ENCODE data around the gene ARID3B. TPM values are rescaled to one million over a fixed set of nuclear protein-coding genes. Genes with fewer than 3 reads are reported as not detected.

Gene ARID3B
- total and polyA plus RNA-seq, 5 donors from 2014 or later: 9.7 to 63.5 (median 11.1) TPM

DNA sequence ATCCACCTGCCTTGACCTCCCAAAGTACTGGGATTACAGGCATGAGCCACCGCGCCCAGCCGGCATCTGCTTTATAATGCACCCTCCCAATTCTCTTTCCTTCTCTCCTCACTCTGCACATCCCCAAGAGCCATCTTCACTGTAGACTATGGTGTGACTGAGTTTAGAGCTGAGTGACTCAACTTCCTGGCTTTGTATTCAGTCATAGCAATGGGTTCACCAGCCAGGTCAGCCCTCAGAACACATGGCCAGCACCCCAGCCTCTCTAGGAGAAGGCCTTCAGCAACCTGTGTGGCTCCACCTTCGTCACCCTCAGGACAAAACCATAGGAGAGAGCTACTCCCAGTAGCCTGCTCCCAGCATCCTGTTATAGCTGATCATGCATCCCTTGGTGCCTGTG, 33.0 kb downstream of the ARID3B start:
- Histone ChIP-seq H3K27ac (ENCODE audit: insufficient read depth, low read length, poor library complexity, severe bottlenecking) (no peak overlapping the region), H3K9me3 (ENCODE audit: control insufficient read depth in 2 of 2, low read length in 2 of 2) (no peaks in the 10 kb centered on the region), H3K36me3 (ENCODE audit: control insufficient read depth, insufficient read depth, low read length) (peaks cover 90% of the 10 kb centered on the region), H3K4me3 (ENCODE audit: low read depth, low read length) (no peak overlapping the region), H3K4me1 (ENCODE audit: control insufficient read depth, insufficient read depth, low read length, poor library complexity, severe bottlenecking) (no peaks in the 10 kb centered on the region), H3K27me3 (ENCODE audit: control insufficient read depth, insufficient read depth, low read length) (no peaks in the 10 kb centered on the region)
- Mint-ChIP-seq H3K27me3 (no peaks in the 10 kb centered on the region), H3K4me3 (no peak overlapping the region), H3K36me3 (peaks cover 37% of the 10 kb centered on the region), H3K9me3 (no peaks in the 10 kb centered on the region), H3K4me1 (peaks cover 0 to 7% (median 2%) of the 10 kb centered on the region in 4 donors), H3K27ac (peak overlapping the region in 1 of 3 donors; percentile 48)
- ATAC-seq (ENCODE audit: low read depth in 2 of 2) (no peak), DNase-seq (no peak)

DNA sequence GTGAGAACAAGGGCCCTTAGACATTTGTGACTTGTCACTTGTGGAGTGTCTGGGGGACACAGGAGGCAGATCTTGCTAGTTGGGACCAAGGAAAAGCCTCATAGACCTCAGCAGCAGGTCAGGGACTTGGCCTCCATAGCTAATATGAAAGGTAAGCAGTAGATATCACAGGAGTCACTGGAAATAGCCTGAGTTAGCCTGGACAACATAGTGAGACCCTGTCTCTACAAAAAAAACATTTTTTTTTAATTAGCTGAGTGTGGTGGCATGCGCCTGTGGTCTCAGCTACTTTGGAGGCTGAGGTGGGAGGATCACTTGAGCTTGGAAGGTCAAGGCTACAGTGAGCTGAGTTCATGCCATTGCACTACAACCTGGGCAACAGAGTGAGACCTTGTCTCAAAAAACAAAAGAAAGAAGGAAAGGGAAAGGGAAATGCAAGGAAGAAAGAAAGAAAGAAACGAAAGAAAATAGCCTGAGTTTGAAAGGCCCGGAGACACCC, 37.5 kb downstream of the ARID3B start:
- Histone ChIP-seq H3K27me3 (ENCODE audit: control insufficient read depth, insufficient read depth, low read length) (no peaks in the 10 kb centered on the region), H3K27ac (ENCODE audit: insufficient read depth, low read length, poor library complexity, severe bottlenecking) (no peak overlapping the region), H3K4me3 (ENCODE audit: low read depth, low read length) (no peak overlapping the region), H3K36me3 (ENCODE audit: control insufficient read depth, insufficient read depth, low read length) (peaks cover 86% of the 10 kb centered on the region), H3K4me1 (ENCODE audit: control insufficient read depth, insufficient read depth, low read length, poor library complexity, severe bottlenecking) (no peaks in the 10 kb centered on the region), H3K9me3 (ENCODE audit: control insufficient read depth in 2 of 2, low read length in 2 of 2) (no peaks in the 10 kb centered on the region)
- peaks cover 25% of the 10 kb centered on the region for H3K36me3 Mint-ChIP-seq
- no peaks in the 10 kb centered on the region for H3K27me3 Mint-ChIP-seq
- H3K9me3 Mint-ChIP-seq: no peaks in the 10 kb centered on the region
- H3K4me1 Mint-ChIP-seq: peaks cover 0 to 7% (median 0%) of the 10 kb centered on the region in 4 donors
- H3K4me3 Mint-ChIP-seq: no peak overlapping the region
- DNase-seq (no peak), ATAC-seq (ENCODE audit: low read depth in 2 of 2) (no peak)
- no peak overlapping the region for H3K27ac Mint-ChIP-seq

DNA sequence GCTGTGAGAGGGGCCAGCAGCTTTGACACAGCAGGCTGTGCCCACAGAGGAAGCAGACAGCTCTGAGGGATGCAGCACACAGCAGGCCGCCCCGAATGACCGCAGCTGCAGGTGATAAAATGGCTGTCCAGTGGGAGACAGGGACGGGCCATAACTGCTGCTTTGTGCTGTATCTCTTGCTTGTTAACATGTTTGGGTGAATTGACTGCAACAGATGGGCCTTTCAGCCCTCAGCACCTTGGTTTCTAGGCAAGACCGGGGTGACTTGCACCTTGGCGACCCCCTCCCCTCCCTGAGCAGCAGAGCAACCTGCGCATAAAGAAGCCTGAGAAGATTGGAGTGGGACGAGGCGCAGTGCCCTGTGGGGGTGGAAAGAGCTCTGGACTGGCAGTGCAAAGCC, 38.0 kb downstream of the ARID3B start:
- DNase-seq (no peak), ATAC-seq (ENCODE audit: low read depth in 2 of 2) (no peak)
- no peak overlapping the region for H3K27ac ChIP-seq (ENCODE audit: insufficient read depth, low read length, poor library complexity, severe bottlenecking)
- no peak overlapping the region for H3K4me3 Mint-ChIP-seq
- H3K9me3 Mint-ChIP-seq: no peaks in the 10 kb centered on the region
- no peak overlapping the region for H3K4me3 ChIP-seq (ENCODE audit: low read depth, low read length)
- H3K36me3 ChIP-seq (ENCODE audit: control insufficient read depth, insufficient read depth, low read length): peaks cover 88% of the 10 kb centered on the region
- peaks cover 0 to 7% (median 2%) of the 10 kb centered on the region in 4 donors for H3K4me1 Mint-ChIP-seq
- no peak overlapping the region for H3K27ac Mint-ChIP-seq
- H3K27me3 ChIP-seq (ENCODE audit: control insufficient read depth, insufficient read depth, low read length): no peaks in the 10 kb centered on the region
- H3K4me1 ChIP-seq (ENCODE audit: control insufficient read depth, insufficient read depth, low read length, poor library complexity, severe bottlenecking): no peaks in the 10 kb centered on the region
- no peaks in the 10 kb centered on the region for H3K9me3 ChIP-seq (ENCODE audit: control insufficient read depth in 2 of 2, low read length in 2 of 2)
- peaks cover 27% of the 10 kb centered on the region for H3K36me3 Mint-ChIP-seq
- no peaks in the 10 kb centered on the region for H3K27me3 Mint-ChIP-seq

DNA sequence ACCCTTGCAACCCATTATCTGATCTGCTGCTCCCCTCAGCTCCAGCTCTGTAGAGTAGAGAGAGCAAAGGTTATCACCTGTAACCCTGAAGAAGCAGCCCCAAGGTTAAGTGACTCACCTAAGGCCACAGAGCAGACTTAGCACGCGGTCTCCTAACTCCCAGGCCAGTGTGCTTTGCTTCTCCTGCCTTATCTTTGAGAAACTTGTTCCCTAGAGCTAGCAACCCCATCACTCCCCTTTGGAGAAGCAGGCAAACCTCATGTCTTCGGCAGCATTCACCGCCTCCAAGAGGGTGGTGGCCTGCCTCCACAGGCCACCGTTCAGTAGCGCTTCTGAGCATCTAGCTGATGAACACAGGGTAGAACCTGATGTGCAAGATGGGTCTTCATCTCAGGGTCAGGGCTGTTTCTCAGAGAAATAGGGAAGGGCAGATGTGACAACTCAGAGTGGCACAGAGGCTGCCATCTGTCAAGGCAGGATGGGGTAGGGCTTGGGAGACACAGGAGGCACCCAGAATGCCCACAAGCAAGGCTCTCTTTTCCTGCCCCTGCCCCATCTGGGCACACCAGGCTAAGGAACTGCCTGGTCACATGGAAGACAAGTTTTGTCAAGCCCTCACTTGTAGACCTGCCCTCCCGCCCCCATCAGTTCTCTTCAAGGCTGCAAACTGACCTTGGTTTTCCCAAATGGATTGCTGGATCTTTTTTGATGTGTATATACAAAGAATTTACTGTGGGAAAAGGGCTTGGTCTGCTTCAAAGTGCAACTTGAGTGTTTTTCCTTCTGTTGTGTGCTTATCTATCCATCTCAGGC, 39.7 kb downstream of the ARID3B start:
- peaks cover 20% of the 10 kb centered on the region for H3K36me3 Mint-ChIP-seq
- H3K4me3 Mint-ChIP-seq: no peak overlapping the region
- Histone ChIP-seq H3K36me3 (ENCODE audit: control insufficient read depth, insufficient read depth, low read length) (peaks cover 91% of the 10 kb centered on the region), H3K27me3 (ENCODE audit: control insufficient read depth, insufficient read depth, low read length) (no peaks in the 10 kb centered on the region), H3K9me3 (ENCODE audit: control insufficient read depth in 2 of 2, low read length in 2 of 2) (no peaks in the 10 kb centered on the region), H3K4me3 (ENCODE audit: low read depth, low read length) (no peak overlapping the region), H3K4me1 (ENCODE audit: control insufficient read depth, insufficient read depth, low read length, poor library complexity, severe bottlenecking) (no peaks in the 10 kb centered on the region), H3K27ac (ENCODE audit: insufficient read depth, low read length, poor library complexity, severe bottlenecking) (no peak overlapping the region)
- H3K9me3 Mint-ChIP-seq: no peaks in the 10 kb centered on the region
- H3K27me3 Mint-ChIP-seq: no peaks in the 10 kb centered on the region
- peaks cover 0 to 3% (median 2%) of the 10 kb centered on the region in 4 donors for H3K4me1 Mint-ChIP-seq
- no peak for ATAC-seq (ENCODE audit: low read depth in 2 of 2)
- peak overlapping the region in 2 of 3 donors; percentile 26 to 51 for H3K27ac Mint-ChIP-seq
- no peak for DNase-seq

DNA sequence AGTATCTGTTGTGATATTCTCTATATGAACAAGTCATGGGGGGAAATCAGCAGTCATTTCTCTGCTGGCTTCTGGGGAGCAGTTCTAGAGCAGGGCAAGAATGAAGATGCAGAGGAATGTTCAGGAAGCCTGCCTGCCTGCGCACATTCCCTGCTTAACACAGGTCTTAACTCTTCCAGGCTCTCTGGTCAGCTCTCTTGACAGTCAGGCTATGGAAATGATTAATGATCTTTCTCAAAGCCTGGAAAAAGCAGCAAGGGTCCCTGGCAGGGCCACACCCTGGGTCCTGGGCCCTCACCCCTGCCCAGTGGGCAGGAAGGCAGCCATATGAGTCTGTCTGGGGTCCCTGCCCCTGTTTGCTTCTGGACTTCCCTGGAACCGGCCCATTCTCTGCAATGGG, 43.2 kb downstream of the ARID3B start:
- Histone ChIP-seq H3K4me3 (ENCODE audit: low read depth, low read length) (no peak overlapping the region), H3K36me3 (ENCODE audit: control insufficient read depth, insufficient read depth, low read length) (peaks cover 83% of the 10 kb centered on the region), H3K4me1 (ENCODE audit: control insufficient read depth, insufficient read depth, low read length, poor library complexity, severe bottlenecking) (no peaks in the 10 kb centered on the region), H3K9me3 (ENCODE audit: control insufficient read depth in 2 of 2, low read length in 2 of 2) (no peaks in the 10 kb centered on the region), H3K27me3 (ENCODE audit: control insufficient read depth, insufficient read depth, low read length) (no peaks in the 10 kb centered on the region), H3K27ac (ENCODE audit: insufficient read depth, low read length, poor library complexity, severe bottlenecking) (no peak overlapping the region)
- no peak for DNase-seq
- Mint-ChIP-seq H3K4me3 (no peak overlapping the region), H3K27me3 (no peaks in the 10 kb centered on the region), H3K27ac (peak overlapping the region in 2 of 3 donors; percentile 42 to 43), H3K36me3 (peaks cover 22% of the 10 kb centered on the region), H3K4me1 (peaks cover 0 to 2% (median under 1%) of the 10 kb centered on the region in 4 donors), H3K9me3 (no peaks in the 10 kb centered on the region)
- ATAC-seq (ENCODE audit: low read depth in 2 of 2): no peak

DNA sequence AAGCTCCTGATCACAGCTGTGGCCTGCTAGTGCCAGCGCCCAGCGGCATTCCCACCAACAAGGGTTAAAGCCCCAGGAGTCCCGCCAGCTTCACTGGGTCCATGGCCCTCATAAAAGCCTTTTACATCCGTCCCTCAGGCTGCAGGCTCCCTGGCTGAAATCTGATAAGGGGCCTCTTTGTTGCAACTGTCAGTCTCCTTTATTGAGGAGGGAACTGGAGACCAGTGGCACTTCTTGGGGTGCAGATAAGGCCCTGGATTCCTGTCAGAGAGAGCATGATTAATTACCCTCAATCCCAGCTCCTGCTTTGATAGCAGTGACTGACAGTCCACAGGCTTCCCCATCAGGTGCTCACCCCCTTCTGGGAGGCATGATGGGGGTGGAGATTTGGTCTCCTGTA, 43.8 kb downstream of the ARID3B start:
- Mint-ChIP-seq H3K27me3 (no peaks in the 10 kb centered on the region), H3K27ac (no peak overlapping the region), H3K36me3 (peaks cover 22% of the 10 kb centered on the region), H3K4me1 (peaks cover 0 to 2% (median under 1%) of the 10 kb centered on the region in 4 donors), H3K4me3 (no peak overlapping the region), H3K9me3 (no peaks in the 10 kb centered on the region)
- H3K27me3 ChIP-seq (ENCODE audit: control insufficient read depth, insufficient read depth, low read length): no peaks in the 10 kb centered on the region
- no peaks in the 10 kb centered on the region for H3K4me1 ChIP-seq (ENCODE audit: control insufficient read depth, insufficient read depth, low read length, poor library complexity, severe bottlenecking)
- DNase-seq (no peak), ATAC-seq (ENCODE audit: low read depth in 2 of 2) (no peak)
- peaks cover 83% of the 10 kb centered on the region for H3K36me3 ChIP-seq (ENCODE audit: control insufficient read depth, insufficient read depth, low read length)
- no peaks in the 10 kb centered on the region for H3K9me3 ChIP-seq (ENCODE audit: control insufficient read depth in 2 of 2, low read length in 2 of 2)
- no peak overlapping the region for H3K27ac ChIP-seq (ENCODE audit: insufficient read depth, low read length, poor library complexity, severe bottlenecking)
- no peak overlapping the region for H3K4me3 ChIP-seq (ENCODE audit: low read depth, low read length)

DNA sequence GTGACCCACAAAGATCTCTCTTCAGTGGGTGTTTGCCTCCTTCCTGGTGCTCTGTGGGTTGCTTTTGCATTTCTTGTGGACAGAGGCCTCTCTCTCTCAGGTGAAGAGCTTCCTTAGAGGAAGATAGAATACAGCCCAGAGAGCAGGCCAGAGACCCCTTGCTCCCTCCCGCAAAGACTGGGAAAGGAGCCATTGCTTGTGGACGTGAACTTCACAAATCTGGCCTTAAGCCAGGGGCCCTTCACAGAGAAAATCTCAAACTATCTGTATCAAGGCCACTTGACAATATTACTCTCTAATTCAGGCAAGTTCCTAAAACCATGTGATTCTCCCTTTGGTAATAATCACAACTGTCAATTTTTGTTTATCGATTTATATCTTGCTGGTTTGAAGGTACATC, 44.2 kb downstream of the ARID3B start:
- Mint-ChIP-seq H3K36me3 (peaks cover 23% of the 10 kb centered on the region), H3K4me1 (peaks cover 0 to 2% (median under 1%) of the 10 kb centered on the region in 4 donors), H3K27ac (no peak overlapping the region), H3K4me3 (no peak overlapping the region), H3K27me3 (no peaks in the 10 kb centered on the region), H3K9me3 (no peaks in the 10 kb centered on the region)
- DNase-seq (no peak), ATAC-seq (ENCODE audit: low read depth in 2 of 2) (no peak)
- no peaks in the 10 kb centered on the region for H3K27me3 ChIP-seq (ENCODE audit: control insufficient read depth, insufficient read depth, low read length)
- no peaks in the 10 kb centered on the region for H3K4me1 ChIP-seq (ENCODE audit: control insufficient read depth, insufficient read depth, low read length, poor library complexity, severe bottlenecking)
- H3K27ac ChIP-seq (ENCODE audit: insufficient read depth, low read length, poor library complexity, severe bottlenecking): no peak overlapping the region
- peaks cover 85% of the 10 kb centered on the region for H3K36me3 ChIP-seq (ENCODE audit: control insufficient read depth, insufficient read depth, low read length)
- no peaks in the 10 kb centered on the region for H3K9me3 ChIP-seq (ENCODE audit: control insufficient read depth in 2 of 2, low read length in 2 of 2)
- no peak overlapping the region for H3K4me3 ChIP-seq (ENCODE audit: low read depth, low read length)

DNA sequence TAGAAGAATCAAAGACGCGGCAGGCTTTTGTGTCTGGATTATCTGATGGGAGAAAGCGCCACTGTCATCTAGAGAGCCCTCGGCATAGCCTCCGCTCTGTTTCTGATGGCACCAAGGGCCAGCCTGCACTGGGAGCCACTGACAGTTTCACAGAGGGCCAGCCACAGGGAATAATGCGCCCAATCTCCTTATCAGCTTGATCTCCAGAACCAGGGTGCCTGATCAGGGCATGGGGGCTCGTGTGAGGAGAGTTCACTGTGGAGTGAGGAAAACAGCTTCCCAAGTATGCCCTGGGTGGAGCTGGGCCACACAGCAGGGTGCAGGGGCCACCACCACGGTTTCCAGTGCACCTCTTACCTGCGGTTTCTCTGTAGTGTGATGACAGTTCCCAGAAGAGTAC, 44.8 kb downstream of the ARID3B start:
- ATAC-seq (ENCODE audit: low read depth in 2 of 2) (no peak), DNase-seq (no peak)
- Mint-ChIP-seq H3K9me3 (no peaks in the 10 kb centered on the region), H3K27ac (no peak overlapping the region), H3K4me1 (peaks cover 0 to 2% (median under 1%) of the 10 kb centered on the region in 4 donors), H3K36me3 (peaks cover 29% of the 10 kb centered on the region), H3K4me3 (no peak overlapping the region), H3K27me3 (no peaks in the 10 kb centered on the region)
- H3K36me3 ChIP-seq (ENCODE audit: control insufficient read depth, insufficient read depth, low read length): peaks cover 84% of the 10 kb centered on the region
- no peak overlapping the region for H3K27ac ChIP-seq (ENCODE audit: insufficient read depth, low read length, poor library complexity, severe bottlenecking)
- H3K27me3 ChIP-seq (ENCODE audit: control insufficient read depth, insufficient read depth, low read length): no peaks in the 10 kb centered on the region
- no peaks in the 10 kb centered on the region for H3K9me3 ChIP-seq (ENCODE audit: control insufficient read depth in 2 of 2, low read length in 2 of 2)
- no peaks in the 10 kb centered on the region for H3K4me1 ChIP-seq (ENCODE audit: control insufficient read depth, insufficient read depth, low read length, poor library complexity, severe bottlenecking)
- no peak overlapping the region for H3K4me3 ChIP-seq (ENCODE audit: low read depth, low read length)

Measured in CD4-positive, CD25-positive, alpha-beta regulatory T cell (primary cell).